SHP77 treated with DMSO at 0.1 percent for 48 hours (cell line): ENCODE measurements around the gene TELO2.
"Not testable (repeated sequence)": the region's sequence is repeated elsewhere in the genome, so short reads cannot be mapped to it uniquely, and the experiment has no call there.

ENCODE experiments used
- DNase-seq: peaks from one replicate; lab custom pipeline; 2025; lab: John Stamatoyannopoulos, UW

The TELO2 gene

GRCh38 chr16:1475552-1476114 is 17.5 kb upstream of the TELO2 start:
- no peak for DNase-seq

- no peak for DNase-seq
These were observed 16.1 kb upstream of the TELO2 start for GRCh38 chr16:1477033-1477432.

GRCh38 chr16:1478937-1479336 is 14.2 kb upstream of the TELO2 start:
- DNase-seq = not testable (repeated sequence)

- DNase-seq = no peak
These were observed 11.0 kb upstream of the TELO2 start for GRCh38 chr16:1481906-1482835.

- DNase-seq = no peak
These were observed 7.2 kb upstream of the TELO2 start for GRCh38 chr16:1485847-1486496.

DNA sequence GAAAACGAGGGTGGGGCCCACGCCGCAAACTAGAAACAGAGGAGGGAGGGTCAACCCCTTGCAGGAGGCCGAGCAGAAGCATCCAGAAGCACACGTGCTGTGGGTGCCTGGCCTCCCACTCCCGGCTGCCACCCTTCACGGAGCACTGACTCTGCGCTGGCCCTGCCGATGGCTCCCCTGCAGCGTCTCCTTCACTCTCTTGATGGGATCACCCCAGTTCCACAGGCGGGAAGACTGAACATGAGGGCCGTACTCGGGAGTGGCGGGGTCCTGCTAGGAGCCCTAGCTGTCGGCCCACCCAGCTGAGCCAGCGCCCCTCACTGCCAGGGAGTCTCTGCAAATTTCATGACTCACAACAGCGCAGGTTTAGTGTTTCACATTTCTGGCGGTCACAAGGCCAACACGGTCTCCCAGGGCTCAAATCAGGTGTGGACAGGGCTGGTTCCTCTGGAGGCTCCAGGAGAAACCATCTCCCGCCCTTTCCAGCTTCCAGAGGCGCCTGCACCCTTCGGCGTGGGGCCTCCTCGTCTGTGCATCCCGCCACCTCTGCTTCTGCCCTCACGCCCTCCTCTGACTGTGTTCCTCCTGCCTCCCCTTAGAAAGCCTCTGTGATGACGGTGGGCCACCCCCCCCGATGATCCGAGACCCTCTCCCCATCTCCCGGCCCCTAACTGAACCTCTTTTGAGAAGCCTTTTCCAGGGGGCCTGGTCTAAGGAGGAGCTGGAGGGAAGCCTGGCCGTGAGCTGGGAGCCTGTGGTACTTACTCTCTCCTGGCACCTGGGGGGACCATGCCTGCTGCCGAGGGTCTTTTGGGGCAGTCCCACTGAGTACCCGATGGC is 6.4 kb upstream of the TELO2 start:
- no peak for DNase-seq

GRCh38 chr16:1487395-1488053 is 5.6 kb upstream of the TELO2 start:
- DNase-seq = no peak

DNA sequence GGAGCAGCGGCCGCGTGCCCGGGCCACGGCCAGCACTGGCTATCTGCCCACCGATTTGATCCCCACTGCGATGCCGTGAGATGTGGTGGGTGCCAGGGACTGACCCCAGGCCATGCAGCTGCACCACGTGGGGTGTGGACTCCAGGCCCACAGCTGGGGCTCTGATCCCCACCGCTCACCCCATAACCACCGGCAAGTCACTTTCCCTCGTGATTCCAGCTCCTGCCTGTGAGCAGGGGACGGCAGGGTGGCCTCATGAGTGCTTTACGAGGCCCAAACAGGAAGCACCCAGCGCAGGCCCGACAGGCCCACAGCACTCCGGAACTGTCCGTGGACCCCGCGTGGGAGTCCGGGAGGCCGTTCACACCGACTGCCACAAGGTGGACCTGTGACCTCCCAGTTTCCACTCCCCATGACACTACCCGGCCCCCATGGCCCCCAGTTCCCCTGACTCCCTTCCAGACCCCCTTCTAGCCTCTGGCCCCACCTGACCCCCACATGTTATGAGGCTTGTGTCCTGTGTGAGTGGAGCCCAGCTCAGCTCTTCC is 5.0 kb upstream of the TELO2 start:
- no peak for DNase-seq

DNA sequence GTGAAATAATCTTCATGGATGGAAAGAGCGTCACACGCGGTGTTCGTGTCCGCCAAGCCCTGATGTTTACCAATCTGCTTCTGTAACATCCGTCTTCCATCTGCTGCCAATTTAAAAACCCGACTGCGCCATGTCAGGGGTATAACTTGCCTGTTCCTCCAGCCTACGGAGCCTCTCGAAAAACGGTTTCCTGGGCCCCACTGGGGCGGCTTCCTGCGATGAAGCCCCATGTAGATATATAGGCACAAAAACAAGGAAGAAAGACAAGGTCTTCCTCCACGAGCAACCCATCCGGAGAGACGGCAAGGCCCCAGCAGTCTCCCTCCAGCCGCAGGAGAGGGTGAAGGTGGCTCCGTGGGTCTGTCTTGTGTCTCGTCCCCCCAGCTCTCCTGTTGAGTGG is 4.5 kb upstream of the TELO2 start, which contains the start of gene PTX4:
Gene PTX4, minus strand, starts transcription at position 326 of the 400 bp plus-strand sequence. Its CDS starts 35 bp downstream, at position 291.
- no peak for DNase-seq

DNA sequence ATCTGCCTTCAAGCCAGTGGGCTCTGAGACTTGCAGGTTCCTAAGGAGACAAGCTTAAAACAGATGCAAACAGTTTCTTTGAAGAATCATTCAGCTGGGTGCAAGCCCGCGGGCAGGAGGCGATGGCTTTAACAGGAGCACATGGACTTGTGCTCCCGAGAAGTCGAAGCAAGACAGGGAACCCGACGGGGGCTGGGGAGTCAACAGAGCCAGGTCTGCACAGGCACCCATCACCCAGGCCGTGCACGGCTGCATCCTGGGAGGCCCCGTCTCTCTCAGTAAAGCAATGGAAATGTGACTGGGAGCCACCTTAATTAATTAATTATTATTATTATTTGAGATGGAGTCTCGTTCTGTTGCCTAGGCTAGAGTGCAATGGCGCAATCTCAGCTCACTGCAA is 4.1 kb upstream of the TELO2 start:
- no peak for DNase-seq

GRCh38 chr16:1491327-1491726 is 1.8 kb upstream of the TELO2 start:
- peak; percentile 3 for DNase-seq

DNA sequence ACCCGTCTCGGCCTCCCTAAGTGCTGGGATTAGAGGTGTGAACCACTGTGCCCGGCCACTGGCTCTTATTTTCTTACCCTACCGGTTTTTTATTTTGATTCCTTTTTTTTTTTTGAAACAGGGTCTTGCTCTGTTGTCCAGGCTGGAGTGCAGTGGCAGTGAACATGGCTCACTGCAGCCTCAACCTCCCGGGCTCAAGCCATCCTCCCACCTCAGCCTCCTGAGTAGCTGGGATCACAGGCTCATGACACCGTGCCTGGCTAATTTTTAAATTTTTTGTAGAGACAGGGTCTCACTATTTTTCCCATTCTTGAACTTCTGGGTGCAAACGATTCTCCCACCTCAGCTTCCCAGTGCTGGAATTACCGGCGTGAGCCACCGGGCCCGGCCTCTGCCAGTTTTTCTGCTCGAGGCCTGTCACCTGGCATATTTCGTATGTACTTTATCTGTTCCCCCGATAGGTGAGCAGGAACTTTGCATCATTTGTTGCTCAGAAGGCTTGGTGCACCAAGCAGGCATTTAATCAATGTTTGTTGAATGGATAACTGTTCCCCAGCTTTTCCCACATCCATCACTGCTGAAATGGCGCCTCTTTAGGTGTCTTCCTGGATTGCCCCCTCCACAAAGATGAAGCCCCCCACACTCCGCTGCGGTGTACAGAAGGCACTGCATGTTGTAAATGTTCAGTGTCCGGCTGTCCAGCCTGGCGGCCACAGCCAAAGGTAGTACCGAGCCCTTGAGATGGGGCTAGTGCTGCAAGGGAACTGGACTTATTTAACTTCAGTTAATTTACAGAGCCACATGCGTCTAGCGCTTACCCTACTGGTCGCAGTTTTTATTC is 858 bp upstream of the TELO2 start:
- DNase-seq = no peak

DNA sequence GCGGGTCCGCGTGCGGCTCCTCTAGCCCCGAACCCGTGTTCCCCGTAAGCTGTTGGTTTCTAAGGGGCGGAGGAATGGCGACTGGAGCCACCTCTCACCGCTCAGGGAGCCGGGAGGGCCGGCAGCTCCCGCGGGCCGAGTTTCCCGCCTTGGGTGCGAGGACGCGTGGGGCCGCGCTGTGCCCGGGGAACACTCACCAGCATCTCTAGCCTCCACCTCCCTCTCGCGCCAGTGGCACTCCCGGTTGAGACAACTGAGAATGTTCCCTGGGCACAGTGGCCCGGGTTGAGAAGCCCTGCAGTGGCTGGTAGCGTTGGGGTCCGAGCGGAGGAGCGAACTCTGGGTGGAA is 560 bp downstream of the TELO2 start:
- no peak for DNase-seq

DNA sequence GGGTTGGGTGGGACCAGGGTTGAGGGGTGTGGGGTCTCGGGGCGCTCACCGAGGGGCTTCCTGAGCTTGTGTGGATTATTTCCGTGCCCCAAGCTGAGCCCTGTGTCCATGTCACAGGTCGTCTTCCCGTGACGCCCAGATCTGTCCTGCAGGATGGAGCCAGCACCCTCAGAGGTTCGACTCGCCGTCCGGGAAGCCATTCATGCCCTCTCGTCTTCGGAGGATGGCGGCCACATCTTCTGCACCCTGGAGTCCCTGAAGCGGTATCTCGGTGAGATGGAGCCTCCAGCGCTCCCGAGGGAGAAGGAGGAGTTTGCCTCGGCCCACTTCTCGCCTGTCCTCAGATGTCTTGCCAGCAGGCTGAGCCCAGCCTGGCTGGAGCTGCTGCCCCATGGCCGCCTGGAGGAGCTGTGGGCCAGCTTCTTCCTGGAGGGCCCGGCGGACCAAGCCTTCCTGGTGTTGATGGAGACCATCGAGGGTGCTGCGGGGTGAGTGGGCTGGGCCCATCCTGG is 1.0 kb downstream of the TELO2 start:
- no peak for DNase-seq

DNA sequence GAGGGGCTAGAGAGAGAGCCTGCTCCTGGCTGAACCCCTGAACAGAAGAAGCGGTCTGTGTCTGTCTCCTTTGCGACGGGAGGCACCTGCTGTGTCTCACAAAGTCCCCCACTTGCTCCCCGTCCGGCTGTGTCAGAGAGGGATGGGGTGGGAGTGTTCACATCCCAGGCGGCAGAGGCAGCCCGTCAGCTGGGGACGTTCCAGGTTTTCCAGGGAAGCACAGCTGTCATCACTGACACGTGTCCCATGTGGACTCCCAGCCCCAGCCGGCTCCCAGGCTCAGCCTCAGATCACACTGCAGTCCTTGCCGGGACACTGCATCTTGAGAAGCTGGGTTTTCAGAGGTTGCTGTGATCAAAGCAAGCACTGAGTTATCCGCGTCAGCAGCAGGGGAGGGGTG is 1.6 kb downstream of the TELO2 start:
- no peak for DNase-seq

- no peak for DNase-seq
These were observed 2.2 kb downstream of the TELO2 start for GRCh38 chr16:1495211-1495888.

DNA sequence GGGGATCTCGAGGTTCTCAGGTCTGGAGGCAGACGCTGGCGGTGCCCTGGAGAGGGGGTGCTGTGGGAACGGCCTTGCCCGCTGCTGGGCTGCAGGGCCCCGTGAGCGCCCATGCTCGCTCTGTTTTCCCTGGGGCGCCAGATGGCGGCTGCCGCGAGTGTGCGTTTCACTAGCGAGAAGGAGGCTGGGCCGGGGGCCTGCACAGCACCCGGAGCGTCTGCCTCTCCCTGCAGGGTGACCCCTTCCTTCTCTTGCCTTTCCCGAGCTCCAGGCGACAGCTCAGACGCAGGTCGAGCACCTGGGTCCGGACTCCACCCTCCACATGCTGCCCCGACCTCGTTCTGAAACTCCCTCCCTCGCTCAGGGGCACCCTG is 2.7 kb downstream of the TELO2 start:
- DNase-seq = no peak

- no peak for DNase-seq
These were observed 3.3 kb downstream of the TELO2 start for GRCh38 chr16:1496464-1496863.

DNA sequence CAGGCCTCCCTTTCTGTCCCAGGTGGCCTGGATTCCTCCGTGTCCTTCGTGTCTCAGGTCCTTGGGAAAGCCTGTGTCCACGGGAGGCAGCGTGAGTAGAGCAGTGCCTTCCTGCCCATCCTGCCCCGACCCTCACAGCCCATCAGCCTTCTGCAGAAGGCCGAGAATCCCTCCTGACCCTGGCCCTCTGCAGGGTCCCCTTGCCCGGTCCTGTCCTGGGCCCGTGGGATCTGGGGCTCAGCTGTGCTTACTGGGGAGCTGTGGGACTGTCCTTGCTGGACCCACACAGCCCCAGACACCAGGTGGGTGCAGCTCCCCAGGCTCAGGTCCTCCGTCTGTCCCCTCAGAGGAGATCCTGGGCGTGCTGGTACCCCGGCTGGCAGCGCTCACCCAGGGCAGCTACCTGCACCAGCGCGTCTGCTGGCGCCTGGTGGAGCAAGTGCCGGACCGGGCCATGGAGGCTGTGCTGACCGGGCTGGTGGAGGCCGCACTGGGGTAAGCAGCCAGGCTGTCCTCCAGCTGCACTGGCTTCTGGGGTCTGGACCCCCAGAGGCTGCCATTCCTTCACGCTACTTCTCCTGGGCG is 3.9 kb downstream of the TELO2 start:
- DNase-seq = no peak
